ENCODE data around the gene AQP11. TPM values are rescaled to one million over a fixed set of nuclear protein-coding genes. Genes with fewer than 3 reads are reported as not detected.
A peak's percentile ranks its signal among the peaks of the same experiment; 100 is the strongest.

The AQP11 gene
- total RNA-seq, 4 donors from 2014 or later, result 0.96 to 1.5 (median 1.1) TPM; not detected in 1

DNA sequence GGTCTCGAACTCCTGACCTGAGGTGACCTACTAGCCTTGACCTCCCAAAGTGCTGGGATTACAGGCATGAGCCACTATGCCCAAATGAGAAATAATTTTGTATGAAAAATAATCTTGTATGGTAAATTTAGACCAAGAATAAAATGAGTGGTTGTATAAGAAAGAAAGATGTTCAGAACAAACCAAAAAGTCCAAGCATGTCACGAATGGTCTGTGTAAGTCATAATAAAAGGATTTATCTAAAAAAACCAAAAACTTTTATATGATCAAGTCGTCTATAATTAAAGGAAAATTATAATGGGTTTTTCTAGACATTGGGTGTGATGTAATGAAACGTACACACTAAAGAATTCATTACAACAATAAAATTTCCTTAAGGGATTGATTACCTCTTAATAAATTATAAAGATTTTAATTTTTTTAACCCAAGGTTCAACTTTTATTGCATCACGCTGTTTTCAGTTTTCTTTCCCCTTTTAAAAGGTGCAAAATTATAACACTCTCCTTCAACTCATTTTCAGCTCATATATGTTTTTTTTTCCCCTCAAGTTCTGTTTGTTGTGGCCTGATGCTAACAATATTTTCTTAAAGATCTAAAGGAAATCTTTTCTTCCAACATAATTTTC is 8.9 kb upstream of the AQP11 start:
- no peak overlapping the region for H3K4me3 ChIP-seq
- no peak for ATAC-seq
- TF ChIP-seq, protein P1, sequence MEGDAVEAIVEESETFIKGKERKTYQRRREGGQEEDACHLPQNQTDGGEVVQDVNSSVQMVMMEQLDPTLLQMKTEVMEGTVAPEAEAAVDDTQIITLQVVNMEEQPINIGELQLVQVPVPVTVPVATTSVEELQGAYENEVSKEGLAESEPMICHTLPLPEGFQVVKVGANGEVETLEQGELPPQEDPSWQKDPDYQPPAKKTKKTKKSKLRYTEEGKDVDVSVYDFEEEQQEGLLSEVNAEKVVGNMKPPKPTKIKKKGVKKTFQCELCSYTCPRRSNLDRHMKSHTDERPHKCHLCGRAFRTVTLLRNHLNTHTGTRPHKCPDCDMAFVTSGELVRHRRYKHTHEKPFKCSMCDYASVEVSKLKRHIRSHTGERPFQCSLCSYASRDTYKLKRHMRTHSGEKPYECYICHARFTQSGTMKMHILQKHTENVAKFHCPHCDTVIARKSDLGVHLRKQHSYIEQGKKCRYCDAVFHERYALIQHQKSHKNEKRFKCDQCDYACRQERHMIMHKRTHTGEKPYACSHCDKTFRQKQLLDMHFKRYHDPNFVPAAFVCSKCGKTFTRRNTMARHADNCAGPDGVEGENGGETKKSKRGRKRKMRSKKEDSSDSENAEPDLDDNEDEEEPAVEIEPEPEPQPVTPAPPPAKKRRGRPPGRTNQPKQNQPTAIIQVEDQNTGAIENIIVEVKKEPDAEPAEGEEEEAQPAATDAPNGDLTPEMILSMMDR (IDR thresholded peaks at IDR 0.05), result no peak
- no peak for TF ChIP-seq POLR2A (IDR thresholded peaks at IDR 0.05)
- TF ChIP-seq POLR2AphosphoS5 (IDR thresholded peaks at IDR 0.05), result no peak
- no peak for TF ChIP-seq EP300 (IDR thresholded peaks at IDR 0.05)
- H3K27ac ChIP-seq, result no peak overlapping the region
- no peaks in the 10 kb centered on the region for H3K36me3 ChIP-seq
- 83 to 92% methylated on average over 4 of the region's 5 CpGs for WGBS, 2 donors (ENCODE audit: low coverage in 1 of 2)
- H3K9me3 ChIP-seq, result no peaks in the 10 kb centered on the region
- no peaks in the 10 kb centered on the region for H3K27me3 ChIP-seq
- no peaks in the 10 kb centered on the region for H3K4me1 ChIP-seq

DNA sequence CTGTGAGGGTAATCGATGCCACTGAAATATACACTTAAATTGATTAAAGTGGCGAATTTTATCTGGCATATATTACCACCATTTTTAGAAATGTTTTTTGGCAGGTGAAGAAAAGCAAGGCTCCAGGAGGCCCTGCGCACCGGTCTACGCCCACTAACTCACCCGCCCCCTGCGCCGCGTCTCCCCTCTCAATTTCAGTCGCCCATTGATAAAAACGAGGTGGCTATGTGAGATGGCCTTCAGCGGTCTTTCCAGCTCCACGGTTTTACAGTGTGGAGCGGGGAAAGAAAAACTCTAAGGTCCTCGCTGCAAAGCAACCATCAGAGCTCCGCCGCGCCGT is 602 bp upstream of the AQP11 start:
- H3K4me1 ChIP-seq, result peaks cover 0 to 24% (median 6%) of the 10 kb centered on the region in 3 donors
- WGBS, 2 donors (ENCODE audit: low coverage in 1 of 2), result 0 to 23% methylated on average over 1 to 2 of the region's 19 CpGs

DNA sequence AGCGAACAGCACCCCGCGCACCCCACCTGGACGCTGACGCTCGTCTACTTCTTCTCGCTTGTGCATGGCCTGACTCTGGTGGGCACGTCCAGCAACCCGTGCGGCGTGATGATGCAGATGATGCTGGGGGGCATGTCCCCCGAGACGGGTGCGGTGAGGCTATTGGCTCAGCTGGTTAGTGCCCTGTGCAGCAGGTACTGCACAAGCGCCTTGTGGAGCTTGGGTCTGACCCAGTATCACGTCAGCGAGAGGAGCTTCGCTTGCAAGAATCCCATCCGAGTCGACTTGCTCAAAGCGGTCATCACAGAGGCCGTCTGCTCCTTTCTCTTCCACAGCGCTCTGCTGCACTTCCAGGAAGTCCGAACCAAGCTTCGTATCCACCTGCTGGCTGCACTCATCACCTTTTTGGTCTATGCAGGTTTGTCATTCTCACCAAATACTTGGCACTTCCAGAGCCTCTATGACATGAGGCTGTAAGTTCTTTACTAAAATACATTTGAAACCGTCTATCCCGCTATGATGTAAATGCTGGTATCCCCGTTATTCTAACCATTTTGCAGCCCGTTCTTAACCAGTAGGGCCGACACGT is 535 bp downstream of the AQP11 start:
- WGBS, 2 donors (ENCODE audit: low coverage in 1 of 2), result 7 to 10% methylated on average over 9 of the region's 31 CpGs
- no peaks in the 10 kb centered on the region for H3K9me3 ChIP-seq
- H3K4me1 ChIP-seq, result peaks cover 0 to 24% (median 6%) of the 10 kb centered on the region in 3 donors
- no peaks in the 10 kb centered on the region for H3K27me3 ChIP-seq
- H3K27ac ChIP-seq, result peak overlapping the region in 3 of 4 donors; percentile 85 to 91 (median 87)
- peak; percentile 37 for ATAC-seq
- H3K4me3 ChIP-seq, result peak overlapping the region; percentile 57 to 79
- H3K36me3 ChIP-seq, result no peaks in the 10 kb centered on the region
- TF ChIP-seq POLR2AphosphoS5 (IDR thresholded peaks at IDR 0.05) (no peak), EP300 (IDR thresholded peaks at IDR 0.05) (no peak), POLR2A (IDR thresholded peaks at IDR 0.05) (no peak)
- TF ChIP-seq, protein P1 (IDR thresholded peaks at IDR 0.05), result no peak

More for the DNA sequence above, 602 bp upstream of the AQP11 start:
- H3K27me3 ChIP-seq, result no peaks in the 10 kb centered on the region
- no peak for ATAC-seq
- H3K4me3 ChIP-seq, result peak overlapping the region; percentile 57 to 79
- no peaks in the 10 kb centered on the region for H3K9me3 ChIP-seq
- peak overlapping the region; percentile 21 to 91 (median 86) for H3K27ac ChIP-seq
- H3K36me3 ChIP-seq, result no peaks in the 10 kb centered on the region
- TF ChIP-seq EP300 (IDR thresholded peaks at IDR 0.05), result no peak
- TF ChIP-seq, protein P1 (IDR thresholded peaks at IDR 0.05), result no peak
- no peak for TF ChIP-seq POLR2AphosphoS5 (IDR thresholded peaks at IDR 0.05)
- TF ChIP-seq POLR2A (IDR thresholded peaks at IDR 0.05), result no peak

DNA sequence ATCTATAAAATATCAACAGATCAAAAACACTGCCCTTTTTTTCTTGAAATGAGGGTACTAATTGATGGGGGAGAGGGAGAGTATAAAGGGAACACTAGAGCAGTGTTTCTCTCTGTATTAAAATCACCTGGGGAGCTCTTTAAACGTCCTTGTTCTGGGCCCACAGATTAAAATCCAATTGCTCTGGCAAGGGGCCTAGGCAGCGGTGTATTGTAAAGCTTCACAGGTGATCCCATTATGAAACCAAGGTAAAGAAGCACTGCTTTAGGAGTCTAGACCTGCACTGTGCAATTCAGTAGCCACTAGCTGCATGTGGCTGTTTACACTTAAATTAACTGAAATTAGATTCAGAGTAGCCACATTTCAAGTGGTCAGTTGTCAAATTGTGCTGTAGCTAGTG is 3.0 kb downstream of the AQP11 start:
- H3K27ac ChIP-seq, result no peak overlapping the region
- 51 to 69% methylated on average over 2 of the region's 2 CpGs for WGBS, 2 donors (ENCODE audit: low coverage in 1 of 2)
- no peak for ATAC-seq
- H3K4me1 ChIP-seq, result peaks cover 0 to 24% (median 6%) of the 10 kb centered on the region in 3 donors
- H3K4me3 ChIP-seq, result no peak overlapping the region
- H3K9me3 ChIP-seq, result no peaks in the 10 kb centered on the region
- H3K36me3 ChIP-seq, result no peaks in the 10 kb centered on the region
- TF ChIP-seq, protein P1 (IDR thresholded peaks at IDR 0.05), result no peak
- TF ChIP-seq POLR2A (IDR thresholded peaks at IDR 0.05) (no peak), POLR2AphosphoS5 (IDR thresholded peaks at IDR 0.05) (no peak), EP300 (IDR thresholded peaks at IDR 0.05) (no peak)
- H3K27me3 ChIP-seq, result no peaks in the 10 kb centered on the region

DNA sequence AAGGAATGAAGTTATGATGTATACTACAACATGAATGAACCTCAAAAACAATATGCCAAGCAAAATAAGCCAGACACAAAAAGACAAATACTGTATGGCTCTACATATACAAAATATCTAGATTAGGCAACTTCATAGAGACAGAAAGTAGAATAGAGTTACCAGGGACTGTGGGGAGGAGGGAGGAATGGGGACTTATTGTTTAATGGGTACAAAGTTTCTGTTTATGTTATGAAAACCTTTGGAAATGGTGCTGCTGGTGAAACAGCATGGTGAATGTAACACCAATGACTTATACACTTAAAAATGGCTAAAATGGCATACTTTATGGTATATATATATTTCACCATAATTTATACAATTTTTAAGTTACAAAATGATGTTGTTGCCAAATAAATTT is 4.1 kb downstream of the AQP11 start:
- no peak for ATAC-seq

More for the DNA sequence above, 4.1 kb downstream of the AQP11 start:
- Histone ChIP-seq H3K27ac (no peak overlapping the region), H3K9me3 (no peaks in the 10 kb centered on the region), H3K4me3 (no peak overlapping the region), H3K27me3 (no peaks in the 10 kb centered on the region), H3K36me3 (no peaks in the 10 kb centered on the region), H3K4me1 (peaks cover 0 to 16% (median 2%) of the 10 kb centered on the region in 3 donors)
- TF ChIP-seq, protein P1 (IDR thresholded peaks at IDR 0.05), result no peak
- TF ChIP-seq EP300 (IDR thresholded peaks at IDR 0.05) (no peak), POLR2AphosphoS5 (IDR thresholded peaks at IDR 0.05) (no peak), POLR2A (IDR thresholded peaks at IDR 0.05) (no peak)

Measured in gastroesophageal sphincter (tissue), 4 donors.